Heart right ventricle (tissue), 16 donors: Measurements from ENCODE around the gene HPSE. TPM values are rescaled to one million over a fixed set of nuclear protein-coding genes. Genes with fewer than 3 reads are reported as not detected.

ENCODE experiments used
- ATAC-seq, 8 donors: fragments of 200-7000 bp; cut with Tn5 transposase; one replicate each; pipeline ENCODE4 v1.9.1; 2020; ENCODE audit warnings: mild to moderate bottlenecking in 8 of 8, moderate library complexity in 8 of 8, moderate number of reproducible peaks in 1 of 8
- DNase-seq, 2 donors: peaks; one replicate each; pipeline ENCODE4 v3.0.0-alpha.2; 2020
- H3K27ac ChIP-seq, 10 donors: fragments of 200-600 bp; sonication (generic) in 2 of 10; one replicate each; pipeline versions ENCODE4 v1.5.0 to v1.8.0; 2020 to 2022; ENCODE audit warnings: mild to moderate bottlenecking in 3 of 10
- H3K27me3 ChIP-seq, 7 donors: fragments of 200-600 bp; one replicate each; pipeline ENCODE4 v1.8.0; 2021 to 2022; ENCODE audit warnings: mild to moderate bottlenecking in 2 of 7
- H3K36me3 ChIP-seq, 9 donors: fragments of 200-600 bp; sonication (generic) in 1 of 9; one replicate each; pipeline versions ENCODE4 v1.5.0 to v1.8.0; 2020 to 2022; ENCODE audit warnings: mild to moderate bottlenecking in 2 of 9
- H3K4me1 ChIP-seq, 9 donors: fragments of 200-600 bp; sonication (generic) in 1 of 9; one replicate each; pipeline versions ENCODE4 v1.5.0 to v1.8.0; 2020 to 2022; ENCODE audit warnings: mild to moderate bottlenecking in 4 of 9
- H3K4me3 ChIP-seq, 10 donors: fragments of 200-600 bp; sonication (generic) in 2 of 10; one replicate each; pipeline versions ENCODE4 v1.5.0 to v1.8.0; 2020 to 2022; ENCODE audit warnings: mild to moderate bottlenecking in 7 of 10, moderate library complexity in 2 of 10
- H3K9me3 ChIP-seq, 11 donors: fragments of 200-600 bp in 10 of 11; sonication (generic) in 2 of 11; one replicate each; pipeline versions ENCODE4 v1.5.0 to v1.8.0; 2013 to 2022; ENCODE audit warnings: mild to moderate bottlenecking in 2 of 11, control low read depth in 1 of 11, moderate library complexity in 1 of 11
- CTCF ChIP-seq, 9 donors: fragments of 200-600 bp; sonication (generic) in 2 of 9; IDR thresholded peaks; one replicate each; pipeline versions ENCODE4 v1.5.0 to v1.8.0; 2021 to 2022; ENCODE audit warnings: antibody characterized with exemption in 9 of 9, mild to moderate bottlenecking in 5 of 9, moderate library complexity in 1 of 9
- WGBS, 2 donors: extraction: QIAGEN DNeasy Blood & Tissue Kit; methylation state at CpG; one replicate each; pipeline ENCODE4 v1.1.7; 2013; ENCODE audit warnings: inconsistent platforms in 1 of 2; 5-methylcytosine and 5-hydroxymethylcytosine counted together
- intact Hi-C, 10 donors: fragments of 100-400 bp; cut with DNase I; formaldehyde crosslinking; loops; one replicate each; pipeline versions ENCODE4 v1.11.1 to v1.14.2; 2022
- polyA plus RNA-seq, 2 donors: library from polyadenylated mRNA; stranded (reverse); fragments of 200-250 nt; gene quantifications; one replicate each; pipeline ENCODE4 v1.2.3, GENCODE V29; 2013
- total RNA-seq, 10 donors: library from RNA; stranded (reverse); fragmentation: NEBNext Ultra II Directional in 3 of 10; extraction: Animal tissue kit (Norgen Biotek cat#: 25700) in 3 of 10; gene quantifications; one replicate each; pipeline versions ENCODE4 v1.2.1 to v1.2.4, GENCODE V29; 2021 to 2023
- donor health status: Arrhythmogenic right ventricular cardiomyopathy.
- donor health status: ischemic (EF 13 %, LVEDD 7.1; RV severe dilation, severe dysfunction).
- donor health status: healthy with polysubstance abuse.
- donor health status: DM: no; HTN: yes; CAD: no.
- donor health status: DM: no; HTN: no; CAD: no.
- donor health status: ischemic (EF 25% LVEDD 6.9; RV normal size, moderate dysfunction).
- donor health status: ischemic (EF 25% LVEDD 5.7; RV mildly dilated, moderate dysfunction).
- donor health status: healthy.
- donor health status: DM: yes; HTN: yes; CAD: no.
- donor health status: Ischemic cardiomyopathy.
- donor health status: ischemic (EF 35%, LVEDD 5.7; RV mildly dilated, moderate dysfunction).
- donor health status: nonischemic (EF 11% LVEDD 7.7; RV severe dilation, severe dysfunction).
- donor health status: DM: yes; HTN: yes; CAD: no.
- donor health status: PGD.
- donor health status: ischemic (EF 29% LVEDD 5.4; RV normal size, mild dysfunction).
- donor health status: nonischemic (EF 23%, LVEDD 6.1; RV moderate dilation, normal function).

The HPSE gene
- total and polyA plus RNA-seq, 12 donors = 0.15 to 2.4 (median 0.39) TPM

- ATAC-seq = peak in 6 of 8 donors; percentile 14 to 65 (median 47)
- WGBS, 2 donors = 3 to 4% methylated on average over 9 of the region's 9 CpGs
Measured at GRCh38 chr4:83285055-83285407, 49.6 kb downstream of the HPSE start.

GRCh38 chr4:83284193-83285054, 50.2 kb downstream of the HPSE start, which contains the start of gene COQ2:
TSS of gene COQ2 (minus strand) at chr4:83284798. CDS start at chr4:83284764, 34 bp downstream.
- TF ChIP-seq CTCF (IDR thresholded peaks at IDR 0.05) = peak; percentile 14 to 65 (median 36)
- Histone ChIP-seq H3K36me3 (no peaks in the 10 kb centered on the region), H3K4me1 (peaks cover 0 to 36% (median 10%) of the 10 kb centered on the region in 9 donors), H3K27ac (peak within 1 kb of the TSS; percentile 91 to 99 (median 96)), H3K4me3 (peak within 1 kb of the TSS; percentile 45 to 81 (median 67)), H3K9me3 (no peaks in the 10 kb centered on the region), H3K27me3 (no peaks in the 10 kb centered on the region)
- intact Hi-C loops = loop anchor here in 6 of 10 donors (5.0 to 10.0 kb wide), 4 partner anchors 170 to 382 kb away; partner anchors contain the start of genes HELQ (in 3 of the 6), MRPS18C (in 3 of the 6) and THAP9 (in 1 of the 6)
- ATAC-seq (peak; percentile 96 to 99 (median 98)), DNase-seq (peak; percentile 96 to 97)
- WGBS, 2 donors = 1% methylated on average over 76 of the region's 76 CpGs

More at GRCh38 chr4:83285055-83285407, 49.6 kb downstream of the HPSE start:
- intact Hi-C loops = loop anchor here in 4 of 10 donors (5.0 to 10.0 kb wide), 2 partner anchors 170 to 357 kb away; partner anchors contain the start of genes HELQ (in 3 of the 4) and MRPS18C (in 3 of the 4)
- H3K4me3 ChIP-seq = peak overlapping the region; percentile 45 to 81 (median 67)
- DNase-seq = peak in 1 of 2 donors; percentile 24
- H3K27me3 ChIP-seq = no peaks in the 10 kb centered on the region
- H3K36me3 ChIP-seq = no peaks in the 10 kb centered on the region
- peak overlapping the region; percentile 91 to 99 (median 96) for H3K27ac ChIP-seq
- peaks cover 0 to 36% (median 10%) of the 10 kb centered on the region in 9 donors for H3K4me1 ChIP-seq
- no peaks in the 10 kb centered on the region for H3K9me3 ChIP-seq
- TF ChIP-seq CTCF (IDR thresholded peaks at IDR 0.05) = no peak

GRCh38 chr4:83283181-83283580, 51.5 kb downstream of the HPSE start:
- no peaks in the 10 kb centered on the region for H3K9me3 ChIP-seq
- no peak for TF ChIP-seq CTCF (IDR thresholded peaks at IDR 0.05)
- H3K4me3 ChIP-seq = peak overlapping the region in 1 of 10 donors; percentile 77
- DNase-seq (no peak), ATAC-seq (no peak)
- WGBS, 2 donors = 93% methylated on average over 7 of the region's 7 CpGs
- peaks cover 0 to 9% (median 0%) of the 10 kb centered on the region in 9 donors for H3K36me3 ChIP-seq
- H3K4me1 ChIP-seq = peaks cover 0 to 36% (median 10%) of the 10 kb centered on the region in 9 donors
- intact Hi-C loops = loop anchor here in 5 of 10 donors (5.0 to 10.0 kb wide), 3 partner anchors 172 to 381 kb away; partner anchors contain the start of genes HELQ (in 3 of the 5), MRPS18C (in 3 of the 5) and THAP9 (in 1 of the 5)
- H3K27me3 ChIP-seq = no peaks in the 10 kb centered on the region
- peak overlapping the region in 1 of 10 donors; percentile 91 for H3K27ac ChIP-seq

- 38 to 39% methylated on average over 4 of the region's 4 CpGs for WGBS, 2 donors
- H3K4me3 ChIP-seq = no peak overlapping the region
- H3K36me3 ChIP-seq = peaks cover 0 to 17% (median 0%) of the 10 kb centered on the region in 9 donors
- no peak overlapping the region for H3K27ac ChIP-seq
- H3K4me1 ChIP-seq = peaks cover 0 to 36% (median 10%) of the 10 kb centered on the region in 9 donors
- H3K27me3 ChIP-seq = no peaks in the 10 kb centered on the region
- TF ChIP-seq CTCF (IDR thresholded peaks at IDR 0.05) = peak; percentile 37 to 77 (median 70)
- peak in 1 of 2 donors; percentile 10 for DNase-seq
- no peak for ATAC-seq
- H3K9me3 ChIP-seq = no peaks in the 10 kb centered on the region
- intact Hi-C loops = loop anchor here in 5 of 10 donors (5.0 to 10.0 kb wide), 3 partner anchors 173 to 380 kb away; partner anchors contain the start of genes HELQ (in 3 of the 5), MRPS18C (in 3 of the 5) and THAP9 (in 1 of the 5)
Measured at GRCh38 chr4:83282049-83282535, 52.6 kb downstream of the HPSE start.
